ENCODE measurements around the gene WWP2.

DNA sequence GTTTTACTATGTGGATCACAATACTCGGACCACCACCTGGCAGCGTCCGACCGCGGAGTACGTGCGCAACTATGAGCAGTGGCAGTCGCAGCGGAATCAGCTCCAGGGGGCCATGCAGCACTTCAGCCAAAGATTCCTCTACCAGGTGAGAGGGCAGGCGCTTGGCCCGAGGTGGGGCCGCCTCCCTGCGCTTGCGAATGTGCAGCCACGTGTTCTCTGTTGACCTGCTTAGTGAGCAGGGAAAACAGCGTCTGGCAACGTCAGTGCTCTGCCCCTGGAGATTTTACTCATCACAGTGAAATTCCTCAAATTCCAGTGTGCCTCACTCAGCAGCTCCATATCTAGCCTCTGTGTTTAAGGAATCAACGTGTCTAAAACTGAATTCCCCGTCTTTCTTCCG, 155.6 kb downstream of the WWP2 start:
- TF ChIP-seq CTCF (IDR thresholded peaks at IDR 0.05) (no peak), EZH2 (IDR thresholded peaks at IDR 0.05) (no peak), EZH2phosphoT487 (IDR thresholded peaks at IDR 0.05) (no peak)
